GM18507 (cell line): ENCODE measurements around the gene PLXNA2.

Experiments used
- DNase-seq: peaks from one replicate; pipeline ENCODE4 v3.0.0; 2011; ENCODE audit warnings: low read depth; ENCODE audit not compliant: insufficient read length; ENCODE audit errors: extremely low spot score
- FAIRE-seq: peaks from 2 replicates; lab custom pipeline; 2011; peaks lifted over from hg19 to GRCh38; lab: Jason Lieb, UNC

Gene PLXNA2

DNA sequence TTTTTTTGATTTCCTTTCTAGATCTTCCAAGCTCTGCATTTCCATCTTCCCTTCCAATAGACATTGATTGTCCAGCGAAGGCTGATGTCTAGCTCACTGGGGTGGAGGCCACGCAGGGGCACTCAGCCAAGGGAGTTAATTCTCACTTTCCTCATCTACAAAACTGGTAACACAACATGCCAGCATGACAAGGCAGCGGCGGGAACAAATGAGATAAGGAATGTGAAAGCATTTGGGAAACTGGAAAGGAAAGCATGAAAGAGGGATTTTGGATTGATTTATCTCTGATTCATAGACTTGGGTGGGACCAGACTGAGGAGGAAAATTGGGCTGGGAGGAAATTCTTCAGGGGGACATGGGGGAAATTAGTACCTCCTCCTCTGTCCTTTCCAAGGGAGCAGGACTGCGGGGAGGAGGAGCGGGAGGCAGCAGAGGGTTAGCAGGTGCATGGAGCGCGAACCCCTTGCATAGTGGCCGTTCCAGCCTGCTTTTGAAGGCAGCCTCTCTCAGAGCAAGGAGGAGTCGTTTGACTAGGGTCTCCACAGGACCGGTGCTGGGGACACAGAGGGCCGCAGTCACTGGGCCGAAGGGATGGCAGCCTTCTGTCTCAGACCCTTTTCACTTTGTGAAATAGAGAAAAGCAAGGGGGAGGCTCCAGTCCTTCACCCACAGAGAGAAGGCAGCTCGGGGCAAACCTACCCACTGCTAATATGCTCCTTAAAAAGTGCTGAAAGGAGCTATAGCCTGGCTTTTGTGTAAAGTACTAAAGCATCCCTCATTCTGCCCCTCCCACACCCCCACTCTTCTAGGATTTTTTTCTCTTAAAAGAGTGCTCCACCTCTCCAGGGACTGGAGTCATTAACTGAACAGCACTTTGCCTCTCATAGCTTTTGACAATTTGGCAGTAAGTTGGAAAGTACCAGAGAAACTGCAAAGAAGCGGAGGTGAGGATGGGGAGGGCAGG lies 89.2 kb downstream of the PLXNA2 start:
- no peak for FAIRE-seq
- no peak for DNase-seq

DNA sequence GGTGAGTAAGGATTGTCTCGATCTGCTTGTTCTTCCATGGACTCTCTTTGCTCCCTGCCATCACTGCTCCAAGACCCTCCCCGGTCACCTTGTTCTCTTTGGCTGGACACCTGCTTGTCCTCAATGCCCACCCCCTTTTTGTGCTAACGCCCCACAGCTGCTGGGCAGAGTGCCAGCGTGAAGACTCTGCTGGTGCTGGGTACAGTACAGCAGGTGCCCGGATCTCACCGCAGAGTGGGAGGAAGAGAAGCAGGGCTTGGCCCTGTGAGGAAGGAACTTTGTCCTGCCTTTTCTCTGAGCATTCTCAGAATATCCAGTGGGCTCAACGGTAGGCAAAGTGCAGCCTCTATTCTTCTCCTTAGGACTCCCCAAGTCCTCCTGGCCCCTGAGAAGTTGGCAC lies 90.1 kb downstream of the PLXNA2 start:
- DNase-seq (no peak), FAIRE-seq (no peak)

GRCh38 chr1:208153386-208153785 lies 90.8 kb downstream of the PLXNA2 start:
- FAIRE-seq, result no peak
- no peak for DNase-seq

GRCh38 chr1:208151728-208152598 lies 92.2 kb downstream of the PLXNA2 start:
- no peak for FAIRE-seq
- DNase-seq, result no peak

DNA sequence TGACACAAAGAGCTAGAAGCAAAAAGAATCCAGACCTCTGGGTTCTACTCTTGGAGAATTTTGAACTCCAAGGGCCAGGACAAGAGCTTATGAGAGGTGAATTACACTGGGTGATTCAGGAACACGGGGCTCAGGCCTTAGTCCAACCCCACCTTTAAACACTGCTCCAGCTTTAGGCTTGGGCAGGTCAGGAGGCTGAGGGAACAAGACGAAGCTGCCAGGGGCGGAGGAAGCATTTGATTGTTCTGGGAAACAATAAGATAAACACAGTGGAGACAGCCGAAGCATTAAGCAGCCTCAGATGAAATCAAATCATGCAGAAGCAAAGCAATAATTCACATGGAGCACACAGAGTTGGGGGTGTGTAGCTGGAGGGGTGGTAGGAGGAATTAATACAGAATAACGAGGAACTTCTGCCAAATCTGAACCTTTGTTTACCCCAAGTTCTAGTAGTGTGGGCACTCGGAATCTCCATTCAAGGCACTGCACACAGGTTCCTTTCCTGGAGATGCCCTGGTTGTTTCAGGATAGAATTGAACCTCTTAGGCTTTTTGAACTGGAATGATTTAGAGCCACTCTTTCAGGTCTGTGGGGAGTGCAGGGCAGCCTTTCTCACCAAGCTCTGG lies 93.2 kb downstream of the PLXNA2 start:
- DNase-seq, result no peak
- FAIRE-seq, result no peak

GRCh38 chr1:208149776-208150514 lies 94.2 kb downstream of the PLXNA2 start:
- no peak for DNase-seq
- FAIRE-seq, result no peak

DNA sequence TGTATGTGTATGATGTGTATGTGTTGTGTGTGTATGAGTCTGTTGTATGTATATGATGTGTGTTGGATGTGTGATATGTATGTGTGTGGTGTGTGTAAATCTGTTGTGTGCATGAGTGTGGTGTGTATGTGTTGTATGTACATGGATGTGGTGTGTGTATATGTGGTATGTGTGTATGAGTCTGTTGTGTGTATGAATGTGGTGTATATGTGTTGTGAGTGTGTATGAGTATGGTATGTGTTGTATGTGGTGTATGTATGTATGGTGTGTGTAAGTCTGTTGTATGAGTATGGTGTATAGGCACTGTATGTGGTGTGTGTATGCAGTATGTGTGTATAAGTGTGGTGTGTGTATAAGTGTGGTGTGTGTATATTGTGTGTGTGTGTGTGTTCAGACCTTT lies 95.0 kb downstream of the PLXNA2 start:
- DNase-seq, result no peak
- no peak for FAIRE-seq

GRCh38 chr1:208148380-208148779 lies 95.8 kb downstream of the PLXNA2 start:
- no peak for FAIRE-seq
- DNase-seq, result no peak

DNA sequence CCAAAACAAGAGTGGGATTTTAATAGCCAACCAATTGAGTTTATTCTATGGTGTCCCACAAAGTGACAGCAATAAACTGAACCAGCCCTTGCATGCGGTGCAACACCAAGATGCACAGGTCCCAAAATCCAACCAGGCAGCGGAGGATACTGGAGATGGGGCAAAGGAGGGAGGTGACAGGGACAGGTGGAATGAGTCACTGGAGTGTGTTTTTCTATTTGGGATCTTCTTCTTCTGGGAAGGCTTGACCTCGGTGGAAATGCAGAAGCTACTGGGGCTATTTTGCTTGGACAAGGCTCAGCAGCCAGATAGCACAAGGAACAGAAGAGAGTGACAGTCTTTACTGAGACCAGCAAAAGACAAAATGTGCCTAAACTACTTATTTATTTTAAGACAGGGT lies 97.5 kb downstream of the PLXNA2 start:
- no peak for DNase-seq
- no peak for FAIRE-seq

- FAIRE-seq (no peak), DNase-seq (no peak)
Observed at GRCh38 chr1:208145167-208145566, 99.0 kb downstream of the PLXNA2 start.

DNA sequence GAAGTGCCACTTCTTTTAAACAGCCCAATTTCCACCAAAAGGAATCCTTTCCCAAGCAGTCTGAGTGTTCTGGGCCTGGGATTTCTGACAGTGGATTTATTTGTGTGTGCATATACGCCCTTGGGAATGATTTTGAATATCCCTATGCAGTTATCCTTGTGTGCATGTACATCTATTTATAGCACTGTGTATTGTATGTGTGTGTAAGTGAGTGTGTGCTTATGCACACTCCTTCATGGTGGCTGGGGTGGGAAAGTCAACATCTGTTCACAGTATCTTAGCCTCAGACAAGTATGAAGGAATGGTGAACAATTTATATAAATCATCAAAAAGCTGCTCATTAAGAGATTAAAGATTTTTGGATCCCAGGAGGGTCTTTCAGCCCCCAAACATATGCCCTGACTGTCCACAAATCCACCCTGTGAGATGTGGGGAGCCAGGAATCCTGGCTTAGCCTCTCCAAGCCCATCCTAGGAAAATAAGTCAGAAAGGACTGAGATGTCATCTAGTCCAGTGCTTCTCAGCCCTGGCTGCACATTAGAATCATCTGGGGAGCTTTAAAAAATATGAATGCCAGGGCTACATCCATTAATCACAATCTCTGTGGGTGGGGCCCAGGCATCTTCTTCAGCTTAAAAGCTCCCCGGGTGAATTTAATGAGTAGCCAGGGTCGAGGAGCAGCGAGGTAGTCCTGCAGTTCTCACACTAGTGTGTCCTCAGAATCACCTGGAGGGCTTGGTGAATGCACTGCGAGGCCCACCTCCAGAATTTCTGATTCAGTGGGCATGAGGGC lies 101.4 kb downstream of the PLXNA2 start:
- FAIRE-seq (no peak), DNase-seq (no peak)

DNA sequence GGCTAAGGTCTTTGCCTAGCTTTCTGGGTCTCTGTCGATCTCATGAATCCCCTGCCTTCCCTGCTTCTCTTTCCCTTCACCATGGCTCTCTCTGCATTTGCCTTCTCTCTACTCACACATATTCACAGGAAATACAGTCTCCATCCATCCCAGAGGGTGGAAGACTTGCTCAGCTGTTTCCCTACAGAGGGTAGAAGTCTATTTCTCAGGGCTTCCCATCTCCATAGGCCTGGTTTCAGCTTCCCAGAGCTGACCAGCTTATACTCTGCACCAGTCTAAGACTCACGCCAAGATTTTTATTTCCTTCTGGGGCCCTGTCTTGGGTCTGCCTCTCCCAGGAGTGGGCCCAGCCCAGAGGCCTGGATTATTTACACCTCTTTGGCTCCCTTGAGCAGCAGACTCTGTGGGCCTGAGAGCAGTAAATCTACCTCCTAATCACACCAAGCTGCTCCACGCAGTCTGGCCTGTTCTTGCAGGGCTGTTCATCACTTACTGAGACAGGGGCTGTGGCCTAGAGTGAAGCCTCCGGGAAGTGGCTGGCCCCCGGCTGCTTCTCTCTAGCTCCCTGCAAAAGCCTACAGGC lies 102.5 kb downstream of the PLXNA2 start:
- FAIRE-seq (no peak), DNase-seq (no peak)

- FAIRE-seq (no peak), DNase-seq (no peak)
Observed at GRCh38 chr1:208139434-208140045, 104.6 kb downstream of the PLXNA2 start.

GRCh38 chr1:208137193-208137592 lies 107.0 kb downstream of the PLXNA2 start:
- no peak for FAIRE-seq
- DNase-seq, result no peak

GRCh38 chr1:208136459-208137182 lies 107.6 kb downstream of the PLXNA2 start:
- DNase-seq, result no peak
- FAIRE-seq, result no peak

GRCh38 chr1:208135354-208135753 lies 108.8 kb downstream of the PLXNA2 start:
- no peak for FAIRE-seq

GRCh38 chr1:208134491-208134890 lies 109.7 kb downstream of the PLXNA2 start:
- DNase-seq (no peak), FAIRE-seq (no peak)

More at GRCh38 chr1:208135354-208135753, 108.8 kb downstream of the PLXNA2 start:
- no peak for DNase-seq
